Choroid plexus epithelial cell (primary cell): ENCODE results near the gene FDCSP.

Source experiments
- DNase-seq: peaks from one replicate; pipeline ENCODE4 v3.0.0-alpha.2; 2010; ENCODE audit warnings: low read depth
- H3K4me3 ChIP-seq: 2 replicates; pipeline ENCODE4 v1.5.1; 2011; ENCODE audit warnings: low read depth, mild to moderate bottlenecking, control low read depth, low read length, moderate library complexity
- CTCF ChIP-seq: conservative IDR thresholded peaks from 2 replicates; pipeline ENCODE4 v1.5.1; 2011; ENCODE audit warnings: low read depth, mild to moderate bottlenecking, control low read depth, inconsistent platforms, low read length, moderate library complexity

Gene FDCSP

GRCh38 chr4:70183168-70183939 lies 42.6 kb upstream of the FDCSP start:
- H3K4me3 ChIP-seq, result no peak overlapping the region
- peak; percentile 86 for TF ChIP-seq CTCF
- peak; percentile 89 for DNase-seq

GRCh38 chr4:70183940-70184246 lies 42.0 kb upstream of the FDCSP start:
- TF ChIP-seq CTCF, result no peak
- no peak for DNase-seq
- H3K4me3 ChIP-seq, result no peak overlapping the region

- DNase-seq, result no peak
- no peak for TF ChIP-seq CTCF
- no peak overlapping the region for H3K4me3 ChIP-seq
Measured at GRCh38 chr4:70187216-70187615, 38.7 kb upstream of the FDCSP start.

- no peak for TF ChIP-seq CTCF
- H3K4me3 ChIP-seq, result no peak overlapping the region
- no peak for DNase-seq
Measured at GRCh38 chr4:70190579-70190978, 35.3 kb upstream of the FDCSP start.

GRCh38 chr4:70191647-70192046 lies 34.3 kb upstream of the FDCSP start:
- no peak for DNase-seq
- TF ChIP-seq CTCF, result no peak

GRCh38 chr4:70192895-70193294 lies 33.0 kb upstream of the FDCSP start:
- DNase-seq, result no peak
- H3K4me3 ChIP-seq, result no peak overlapping the region
- no peak for TF ChIP-seq CTCF

More at GRCh38 chr4:70191647-70192046, 34.3 kb upstream of the FDCSP start:
- no peak overlapping the region for H3K4me3 ChIP-seq

GRCh38 chr4:70195425-70195824 lies 30.5 kb upstream of the FDCSP start, which contains the start of gene ODAM:
Gene ODAM, plus strand, starts transcription at chr4:70195725. Its CDS starts 819 bp downstream, at chr4:70196544.
- no peak for DNase-seq
- TF ChIP-seq CTCF, result no peak
- no peak within 1 kb of the TSS for H3K4me3 ChIP-seq
